ENCODE results near the gene ZNF609.
"Not testable (repeated sequence)": the region's sequence is repeated elsewhere in the genome, so short reads cannot be mapped to it uniquely, and the experiment has no call there.

The ZNF609 gene

DNA sequence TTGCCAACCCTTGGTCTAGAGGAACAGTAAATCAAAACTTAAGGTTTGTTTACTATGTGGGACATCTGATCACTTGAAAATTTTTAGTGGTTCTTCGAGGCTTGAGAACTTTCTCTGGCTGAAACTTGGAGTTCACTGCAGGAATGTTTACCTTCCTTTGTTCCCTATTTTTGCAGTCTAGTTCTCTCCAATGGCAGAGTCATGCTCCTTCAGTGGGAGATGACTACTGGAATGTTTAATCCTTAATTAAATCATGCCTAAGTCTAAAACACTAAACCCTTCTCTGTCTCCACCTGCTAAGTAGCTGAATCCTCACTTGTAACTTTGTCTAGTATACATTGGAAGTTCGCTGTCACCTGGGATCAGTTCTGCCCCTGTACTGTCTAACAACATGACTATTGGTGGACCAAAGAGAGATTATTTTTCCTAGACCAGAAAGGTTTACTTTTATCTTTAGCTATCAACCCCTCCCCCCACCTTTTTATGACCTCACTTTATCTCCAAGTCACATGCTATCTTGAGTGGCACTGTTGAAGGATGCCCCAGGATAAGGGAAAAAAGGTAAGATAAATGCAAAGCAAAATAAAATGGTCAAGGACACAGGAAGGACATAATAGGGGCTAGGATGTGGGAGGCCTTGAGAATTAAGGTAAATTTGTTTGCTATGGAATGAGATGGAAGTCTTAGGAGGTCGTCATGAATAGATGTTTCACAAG, 1.2 kb upstream of the ZNF609 start:
- DNase-seq (ENCODE audit: low read depth, low spot score): no peak

DNA sequence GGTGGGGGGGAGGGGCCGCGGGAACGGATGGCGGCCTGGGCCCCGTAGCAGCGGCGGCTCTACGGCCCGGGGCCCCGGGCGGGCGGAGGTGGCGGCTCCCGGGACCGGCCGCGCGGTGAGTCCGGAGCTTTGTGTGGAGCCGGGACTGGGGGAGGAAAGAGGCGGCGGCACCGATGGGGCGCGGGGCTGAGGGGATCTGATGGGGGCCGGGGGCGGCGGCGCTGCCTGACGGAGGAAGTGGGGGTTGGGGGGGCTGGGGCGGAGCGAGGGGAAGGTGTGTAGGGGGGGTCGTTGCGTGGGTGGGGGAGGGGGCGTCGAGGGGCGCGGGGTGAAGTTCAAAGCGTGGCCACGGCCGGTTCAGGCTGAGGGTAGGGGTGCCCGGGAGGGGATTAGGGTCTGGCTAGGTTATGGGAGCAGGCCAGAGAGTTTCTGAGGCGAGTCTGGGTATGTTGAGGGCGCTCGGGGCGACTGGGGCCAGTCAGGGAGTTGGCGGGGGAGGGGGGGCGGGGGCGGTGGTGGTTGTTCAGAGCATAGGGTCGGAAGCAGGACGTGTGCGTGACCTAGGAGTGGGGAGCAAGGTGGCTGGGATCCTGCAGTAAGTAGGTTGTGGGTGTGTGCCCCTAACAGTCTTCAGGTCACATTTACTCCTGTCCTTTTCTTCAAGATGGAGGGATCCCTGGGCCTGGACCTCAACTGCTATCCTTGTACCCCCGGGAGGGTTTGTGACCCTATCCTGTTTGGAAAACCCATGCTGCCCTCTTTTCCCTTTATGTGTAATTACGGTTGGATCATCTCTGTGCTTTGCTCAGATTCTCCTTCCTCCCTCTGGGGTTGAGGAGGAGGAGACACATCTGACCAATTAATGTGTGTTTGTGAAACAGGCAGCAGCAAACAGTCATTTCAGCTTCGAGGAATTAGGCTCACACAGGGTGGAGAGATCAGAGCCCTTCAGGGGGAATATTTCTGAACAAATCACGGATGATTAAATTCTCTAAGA, 644 bp downstream of the ZNF609 start:
- DNase-seq (ENCODE audit: low read depth, low spot score): no peak

DNA sequence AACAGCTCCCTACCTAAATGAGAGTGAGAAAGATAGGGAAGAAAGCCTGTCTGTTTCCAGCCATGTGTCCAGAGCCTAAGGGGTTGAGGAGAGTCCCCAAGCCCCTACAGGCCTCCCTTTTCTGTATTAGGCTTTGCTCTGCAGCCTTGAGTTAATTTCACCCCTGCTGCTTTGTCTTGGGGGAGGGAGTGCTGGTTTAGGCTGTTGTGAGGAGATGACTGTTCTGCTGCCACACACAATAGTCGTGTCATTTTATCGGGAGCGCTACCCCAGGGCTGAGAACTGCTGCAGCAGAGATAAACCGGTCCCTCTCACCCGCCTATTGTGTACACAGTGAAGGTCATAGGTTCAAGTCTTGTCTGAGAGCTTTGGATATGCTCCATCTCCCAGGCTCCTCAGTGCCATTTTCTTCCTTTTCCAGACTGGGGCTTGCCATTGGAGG, 1.4 kb downstream of the ZNF609 start:
- peak; percentile 86 for DNase-seq (ENCODE audit: low read depth, low spot score)

DNA sequence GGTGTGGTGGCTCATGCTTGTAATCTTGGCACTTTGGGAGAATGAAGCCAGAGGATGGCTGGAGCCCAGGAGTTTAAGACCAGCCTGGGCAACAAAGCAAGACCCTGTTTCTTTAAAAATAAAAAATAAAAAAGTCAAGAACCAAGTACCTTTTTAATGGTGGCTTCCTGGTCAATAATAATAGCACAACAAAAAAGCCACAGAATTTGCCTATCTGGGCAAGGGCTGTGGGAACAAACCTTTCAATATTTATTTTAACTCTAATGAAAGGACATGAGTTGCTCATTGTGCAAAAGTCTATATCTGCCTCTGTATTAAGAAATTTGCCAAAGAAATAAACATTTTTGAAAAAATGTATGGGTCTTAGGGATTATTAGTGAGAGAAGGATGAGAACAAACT, 2.1 kb downstream of the ZNF609 start:
- no peak for DNase-seq (ENCODE audit: low read depth, low spot score)

DNA sequence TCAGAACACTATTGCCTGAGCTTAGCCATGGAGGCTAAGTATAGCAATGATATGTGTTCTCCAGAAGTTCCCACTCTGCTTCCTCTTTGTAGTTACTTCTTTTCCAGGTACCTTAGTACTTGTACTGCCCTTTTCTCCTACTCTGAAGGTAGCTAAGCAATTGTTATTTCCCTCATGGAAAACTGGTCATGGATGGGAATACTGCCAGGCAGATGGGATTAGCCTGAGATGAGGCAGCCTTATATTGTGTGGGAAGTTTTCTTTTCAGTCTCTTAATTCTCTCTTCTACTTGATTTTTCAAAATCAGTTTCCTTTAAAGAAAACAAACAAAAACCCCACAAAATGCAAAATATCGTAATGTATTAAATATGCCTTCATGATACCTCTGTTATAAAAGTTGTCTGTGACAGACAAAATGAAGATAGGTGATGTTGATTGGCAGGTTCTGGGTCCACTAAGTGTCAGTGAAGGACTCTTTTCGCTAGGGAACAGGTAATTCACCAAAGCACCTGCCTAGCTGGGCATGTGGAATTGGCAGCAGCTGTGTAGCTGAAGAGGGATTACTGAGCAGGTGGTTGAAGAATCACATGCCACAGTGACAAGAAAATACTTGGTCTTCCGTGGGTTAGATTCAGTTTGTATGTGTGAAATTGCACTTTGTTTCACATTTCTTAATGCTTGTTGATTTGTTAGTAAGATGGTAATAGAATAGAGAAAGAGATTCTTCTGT, 4.1 kb downstream of the ZNF609 start:
- no peak for DNase-seq (ENCODE audit: low read depth, low spot score)

DNA sequence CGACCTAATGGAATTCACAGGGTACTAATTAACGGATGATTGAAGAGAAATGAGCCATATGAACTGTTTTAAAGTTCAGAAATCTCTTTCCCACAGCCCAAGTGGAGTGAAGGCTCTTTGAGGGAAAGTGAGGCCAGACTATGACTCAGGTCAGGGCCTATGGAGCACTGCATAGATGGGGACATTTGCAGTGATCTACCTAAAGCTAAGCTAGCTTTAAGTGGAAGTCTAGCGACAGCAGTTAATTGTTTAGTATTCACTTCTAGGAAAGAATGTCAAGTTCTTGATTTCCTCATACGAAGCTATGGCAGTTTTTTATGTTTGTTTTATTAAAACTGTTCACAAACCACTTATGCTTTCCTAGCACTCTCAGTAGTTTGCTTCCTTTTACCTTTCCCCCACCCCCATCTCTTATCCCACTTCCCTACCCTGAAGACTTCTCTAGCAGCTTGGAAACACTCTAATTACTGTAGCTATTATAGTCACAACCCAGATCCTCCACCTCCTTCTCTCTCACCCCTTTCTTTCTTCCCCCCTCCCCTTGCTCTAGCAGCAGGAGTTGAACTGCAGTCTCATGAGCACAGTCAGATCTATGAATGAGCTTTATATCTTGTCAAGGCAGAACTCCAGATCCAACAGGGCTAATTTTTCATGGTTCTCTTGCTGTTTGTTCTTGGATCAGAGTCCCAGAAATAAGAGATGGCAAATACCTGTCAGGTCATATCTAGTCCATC, 6.2 kb downstream of the ZNF609 start:
- DNase-seq (ENCODE audit: low read depth, low spot score): peak; percentile 14

DNA sequence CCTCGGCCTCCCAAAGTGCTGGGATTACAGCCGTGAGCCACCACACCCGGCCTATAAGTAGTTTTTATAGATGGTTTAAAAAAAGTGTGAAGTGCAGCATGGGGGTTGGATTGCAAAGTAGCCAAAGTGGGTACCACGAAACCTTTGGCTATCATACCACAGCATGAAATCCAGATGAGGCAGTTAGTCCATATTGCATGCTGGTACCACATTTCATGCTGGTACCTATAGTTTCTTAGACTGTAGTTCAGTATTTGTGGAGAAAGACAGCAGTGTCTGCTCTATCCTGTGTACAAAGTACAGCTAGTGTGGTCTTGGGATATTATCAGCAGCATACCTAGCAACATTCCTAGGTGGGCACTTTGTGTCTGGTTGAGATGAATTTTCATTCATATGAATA, 11.8 kb downstream of the ZNF609 start:
- DNase-seq (ENCODE audit: low read depth, low spot score): no peak

DNA sequence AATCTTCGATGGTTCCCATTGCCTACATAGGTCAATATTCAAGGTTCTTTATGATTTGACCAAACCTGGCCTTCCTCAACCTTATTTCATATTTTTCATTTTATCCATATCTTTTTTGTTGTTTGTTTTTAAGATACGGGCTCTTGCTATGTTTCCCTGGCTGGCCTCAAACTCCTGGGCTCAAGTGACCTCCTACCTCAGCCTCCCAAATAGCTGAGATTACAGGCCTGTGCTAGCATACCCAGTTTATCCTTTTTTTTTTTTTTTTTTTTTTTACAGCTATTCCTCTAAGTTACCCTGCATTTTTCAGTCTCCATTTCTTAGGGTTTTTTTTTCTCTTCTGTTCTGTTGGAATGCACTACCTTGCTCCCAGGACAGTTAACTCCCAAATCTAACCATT, 14.5 kb downstream of the ZNF609 start:
- DNase-seq (ENCODE audit: low read depth, low spot score): no peak

DNA sequence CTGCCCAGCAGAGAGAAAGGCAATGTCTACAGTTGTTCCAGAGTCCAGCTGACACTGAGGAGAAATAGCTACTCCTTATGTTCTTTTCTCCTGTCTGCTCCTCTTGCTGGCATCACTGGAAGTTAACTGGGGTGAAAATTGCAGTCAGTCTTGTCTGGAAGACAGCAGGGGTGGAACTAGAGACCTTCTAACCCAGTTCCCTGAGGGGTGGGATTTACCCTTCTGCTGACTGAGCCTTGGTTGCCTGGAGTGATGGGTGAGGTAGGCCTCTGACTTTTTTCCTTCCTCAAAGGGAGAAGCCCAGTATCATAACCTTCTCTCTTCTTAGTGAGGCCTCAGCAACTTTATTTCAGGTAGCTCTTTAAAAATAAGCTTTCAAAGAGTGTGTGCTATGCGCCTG, 16.2 kb downstream of the ZNF609 start:
- peak; percentile 23 for DNase-seq (ENCODE audit: low read depth, low spot score)

DNA sequence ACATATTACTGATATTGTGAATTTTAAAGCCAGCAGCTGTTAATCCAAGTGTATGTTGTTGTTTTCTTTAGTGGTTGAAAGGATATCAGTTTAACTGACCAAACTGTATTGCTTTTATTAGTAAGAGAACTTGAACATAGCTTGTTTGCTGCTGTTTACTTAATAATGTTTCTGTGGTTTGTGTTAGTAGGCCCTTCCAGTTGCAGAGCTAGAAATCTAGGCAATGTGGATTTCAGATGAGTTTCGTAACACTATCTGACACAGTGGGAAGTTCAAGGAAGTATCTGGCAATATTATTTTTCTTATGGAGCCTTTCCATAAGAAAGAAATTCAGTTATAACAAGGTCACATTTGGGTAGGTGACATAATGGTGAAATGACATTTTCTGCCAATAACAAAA, 18.5 kb downstream of the ZNF609 start:
- no peak for DNase-seq (ENCODE audit: low read depth, low spot score)

DNA sequence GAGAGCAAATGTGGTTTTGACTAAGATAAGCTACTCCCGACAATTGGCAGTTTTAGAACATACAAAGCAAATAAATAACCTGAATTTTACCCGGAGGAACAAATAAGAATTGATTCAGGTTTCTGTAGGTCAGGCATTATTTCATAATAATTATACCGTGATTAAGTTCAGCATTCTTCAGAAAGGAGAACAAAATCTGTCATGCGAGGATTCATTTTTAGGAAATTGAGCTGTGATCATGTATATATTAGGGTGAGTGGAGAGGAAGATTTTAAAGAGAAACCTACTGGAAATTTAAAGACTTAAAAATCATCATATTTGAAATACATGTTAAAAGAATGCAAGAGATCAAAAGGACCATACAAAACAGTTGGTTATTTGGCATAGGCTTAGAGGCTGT, 20.5 kb downstream of the ZNF609 start:
- DNase-seq (ENCODE audit: low read depth, low spot score): no peak

DNA sequence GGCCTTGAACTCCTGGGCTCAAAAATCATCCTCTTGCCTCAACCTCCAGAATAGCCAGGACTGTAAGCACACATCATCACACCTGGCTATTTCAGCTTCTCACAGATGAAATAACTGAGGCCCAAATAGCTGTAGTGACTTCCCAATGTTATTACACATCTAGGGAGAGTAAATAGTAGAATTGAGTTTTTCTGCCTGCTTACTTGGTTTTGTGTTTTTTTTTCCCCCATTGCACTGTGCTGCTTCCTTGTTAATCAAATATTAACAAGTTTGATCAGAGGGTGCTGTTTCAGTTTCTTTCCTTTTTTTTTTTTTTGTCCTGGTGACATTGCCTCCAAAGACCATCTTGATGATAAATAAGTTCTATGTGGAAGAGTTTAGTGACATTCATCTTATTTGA, 23.4 kb downstream of the ZNF609 start:
- no peak for DNase-seq (ENCODE audit: low read depth, low spot score)

DNA sequence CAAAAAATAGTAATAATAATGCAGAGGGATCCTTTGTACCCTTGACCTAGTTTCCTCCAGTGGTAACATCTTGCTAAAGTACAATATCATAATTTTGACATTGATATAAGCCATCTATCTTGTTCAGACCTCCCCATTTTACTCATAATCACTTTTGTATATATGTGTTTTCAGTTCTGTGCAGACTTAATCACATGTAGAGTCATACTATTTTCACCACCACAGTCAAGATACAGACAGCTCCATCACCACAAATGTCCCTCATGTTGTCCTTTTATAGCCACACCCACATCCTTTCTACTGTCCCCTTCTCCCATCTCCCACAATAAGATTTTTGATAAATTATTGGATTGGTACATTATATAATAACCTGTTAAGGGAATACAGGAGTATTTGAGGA, 25.4 kb downstream of the ZNF609 start:
- no peak for DNase-seq (ENCODE audit: low read depth, low spot score)

DNA sequence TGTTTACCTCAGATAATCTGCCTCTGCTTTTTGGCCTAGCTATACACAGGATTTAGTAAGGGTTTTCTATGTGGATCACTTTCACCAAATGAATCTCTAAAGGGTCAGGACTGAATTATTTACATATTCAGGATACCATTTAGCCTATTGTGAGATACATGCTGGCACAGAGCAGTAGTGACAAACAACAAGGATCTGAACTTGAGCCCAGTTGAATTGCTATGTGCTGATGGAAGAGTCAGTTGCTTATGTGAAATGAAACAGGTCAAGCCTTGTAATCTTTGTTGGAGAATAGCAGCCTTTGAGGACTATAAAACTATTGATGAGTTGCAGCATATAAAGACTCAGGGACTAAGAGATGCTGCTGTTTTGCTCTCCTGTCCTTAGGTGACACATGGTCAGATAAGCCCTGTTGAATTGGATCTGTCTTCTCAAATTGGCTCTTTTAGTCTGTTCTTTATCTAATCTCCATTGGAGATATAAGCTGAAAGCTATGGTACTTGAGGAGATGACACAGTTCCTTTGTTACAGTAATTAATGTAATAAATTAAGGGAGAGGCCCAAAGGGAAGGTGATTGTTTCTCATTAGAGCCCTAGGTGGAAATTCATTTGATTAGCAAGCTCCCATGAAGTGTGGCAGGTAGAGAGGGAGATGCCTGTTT, 30.4 kb downstream of the ZNF609 start:
- DNase-seq (ENCODE audit: low read depth, low spot score): no peak

DNA sequence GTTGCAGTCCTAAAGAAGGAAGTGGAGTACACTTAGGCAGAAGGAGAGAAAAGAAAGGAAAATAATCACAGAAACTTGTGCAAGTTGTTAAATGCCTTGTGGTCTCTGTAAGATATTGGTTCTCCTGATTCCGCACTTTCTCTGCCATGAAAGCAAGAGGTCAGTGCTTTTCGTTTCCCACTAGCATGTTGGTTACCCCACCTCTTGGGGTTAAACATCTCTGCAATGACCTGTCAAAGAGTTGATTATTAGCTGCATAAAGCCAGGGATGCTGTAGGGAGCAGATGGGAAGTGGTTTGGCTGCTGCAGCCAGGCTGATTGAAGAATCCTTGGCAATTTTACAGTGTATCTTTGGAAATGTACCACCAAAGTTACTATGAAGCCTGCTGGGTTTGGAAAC, 33.3 kb downstream of the ZNF609 start:
- no peak for DNase-seq (ENCODE audit: low read depth, low spot score)

DNA sequence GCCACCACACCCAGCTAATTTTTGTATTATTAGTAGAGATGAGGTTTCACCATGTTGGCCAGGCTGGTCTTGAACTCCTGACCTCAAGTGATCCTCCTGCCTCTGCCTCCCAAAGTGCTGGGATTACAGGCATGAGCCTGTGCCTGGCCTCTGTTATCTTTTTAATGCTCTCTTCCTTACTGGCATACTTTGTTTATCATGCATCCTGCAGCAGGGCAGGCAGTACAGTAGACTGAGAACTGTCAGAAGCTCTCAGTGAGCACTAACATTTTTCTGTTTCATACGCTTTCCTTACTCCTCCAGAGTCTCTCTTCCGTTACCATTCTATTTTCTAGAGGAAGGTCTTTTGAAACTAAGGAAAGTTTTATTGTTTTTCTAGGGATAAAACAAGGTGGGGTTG, 35.6 kb downstream of the ZNF609 start:
- not testable (repeated sequence) for DNase-seq (ENCODE audit: low read depth, low spot score)

DNA sequence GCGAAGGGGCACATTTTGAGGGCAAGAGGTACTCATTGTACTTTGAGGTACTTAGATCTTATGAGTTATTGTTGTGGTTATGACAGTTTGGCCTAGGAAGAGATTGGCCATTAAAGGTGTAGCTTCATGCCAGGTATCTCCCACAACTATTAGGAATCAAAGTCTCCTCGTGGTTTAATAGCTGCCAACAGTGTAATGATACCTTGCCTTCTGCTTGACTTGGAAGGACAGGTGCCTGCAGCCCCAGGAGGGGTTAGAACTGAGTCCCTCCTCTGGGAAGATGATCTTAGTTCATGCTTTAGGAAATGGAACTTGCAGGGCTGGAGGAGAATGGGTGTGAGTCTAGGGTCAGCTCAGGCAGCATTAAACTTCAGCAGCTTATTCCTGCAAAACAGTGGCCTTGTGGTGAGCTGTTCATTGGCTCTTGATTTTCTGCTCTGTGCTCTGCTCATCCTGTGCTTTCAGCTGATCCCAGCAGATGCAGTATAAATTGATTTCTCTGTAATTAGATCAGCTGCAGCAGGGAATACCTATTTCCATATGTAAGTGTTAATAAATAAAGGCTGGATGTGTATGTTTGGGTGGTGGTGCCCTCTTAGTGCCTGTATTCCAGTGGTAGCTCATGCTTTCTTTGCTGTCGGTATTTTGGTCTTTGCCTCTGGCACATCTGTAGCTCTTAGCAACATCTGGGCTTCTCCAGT, 40.5 kb downstream of the ZNF609 start:
- no peak for DNase-seq (ENCODE audit: low read depth, low spot score)

DNA sequence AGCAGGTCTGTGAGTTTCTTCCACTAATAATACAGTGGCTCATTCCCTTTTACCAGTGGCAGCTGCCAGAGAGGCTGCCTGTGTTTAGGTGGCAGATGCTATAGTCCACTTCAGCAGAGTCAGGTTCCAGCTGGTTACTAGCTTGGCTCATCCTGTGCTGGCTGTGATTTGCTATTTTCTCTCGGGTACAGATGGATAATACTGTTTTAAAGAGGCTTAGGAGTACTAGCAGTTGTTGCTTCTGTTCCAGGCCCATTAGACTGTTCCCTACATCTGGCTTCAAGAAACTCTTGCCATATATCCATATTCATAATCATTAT, 41.0 kb downstream of the ZNF609 start:
- no peak for DNase-seq (ENCODE audit: low read depth, low spot score)

DNA sequence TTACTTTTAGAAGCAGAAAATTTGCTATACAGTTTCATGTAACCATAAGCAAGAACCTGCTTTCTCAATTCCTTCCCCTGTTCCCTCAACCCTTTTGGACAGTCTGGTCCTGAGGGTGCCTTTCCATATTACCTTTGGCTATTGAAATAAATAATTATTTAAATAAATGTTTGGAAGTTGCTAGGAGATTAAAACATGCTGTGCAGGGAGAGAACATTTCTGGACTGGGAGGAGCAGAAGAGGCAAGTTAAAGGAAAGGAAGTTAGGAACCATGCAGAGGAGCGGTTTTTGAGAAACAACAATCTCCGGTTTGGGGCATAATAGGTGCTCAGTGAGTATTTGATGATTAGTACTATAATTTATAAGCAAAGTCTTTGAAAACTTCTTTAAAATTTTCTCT, 41.8 kb downstream of the ZNF609 start:
- no peak for DNase-seq (ENCODE audit: low read depth, low spot score)

DNA sequence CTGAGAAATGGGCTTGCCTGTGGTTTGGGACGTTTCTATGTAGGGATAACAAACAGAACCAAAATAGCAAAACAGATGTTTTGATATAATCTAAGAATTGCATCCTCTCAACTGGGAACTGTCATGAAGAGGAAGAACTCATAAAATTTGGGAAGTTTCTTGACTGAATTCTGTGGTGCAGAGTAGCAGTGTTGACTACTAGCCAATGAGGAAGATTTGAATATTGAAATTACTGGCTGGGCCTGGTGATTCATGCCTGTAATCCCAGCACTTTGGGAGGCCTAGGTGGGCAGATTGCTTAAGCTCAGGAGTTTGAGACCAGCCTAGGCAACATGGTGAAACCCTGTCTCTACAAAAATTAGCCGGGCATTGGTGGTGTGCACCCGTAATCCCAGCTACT, 42.2 kb downstream of the ZNF609 start:
- no peak for DNase-seq (ENCODE audit: low read depth, low spot score)

DNA sequence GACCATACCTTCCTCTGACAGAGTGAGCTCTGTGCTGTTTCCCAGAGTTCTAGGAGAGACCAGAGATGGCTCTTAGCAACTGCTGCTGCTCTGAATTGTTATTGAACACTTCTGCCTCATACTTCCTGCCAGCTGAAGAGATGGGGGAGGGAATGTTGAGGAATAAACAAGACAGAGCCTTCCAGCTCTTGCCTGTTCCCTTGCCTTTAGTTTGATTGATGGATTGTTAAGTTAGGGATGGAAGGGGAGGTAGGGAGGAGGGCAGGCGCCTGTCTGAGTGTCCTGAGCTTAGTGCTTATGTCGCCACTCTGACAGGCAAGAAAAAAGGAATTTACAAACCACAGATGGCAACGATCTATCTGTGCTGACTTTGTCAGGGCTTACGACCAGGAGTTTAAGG, 42.8 kb downstream of the ZNF609 start:
- DNase-seq (ENCODE audit: low read depth, low spot score): peak; percentile 86
